Mesothelial cell of epicardium (in vitro differentiated cells): ENCODE results near the gene RBM4. TPM values are rescaled to one million over a fixed set of nuclear protein-coding genes. Genes with fewer than 3 reads are reported as not detected.

ENCODE experiments used
- DNase-seq, 2 experiments: peaks; one replicate each; pipeline ENCODE4 v3.0.0; 2021; ENCODE audit warnings: low spot score in 2 of 2; ENCODE audit not compliant: unreplicated experiment in 2 of 2
- H3K27ac Mint-ChIP-seq: 2 replicates; pipeline ENCODE4 v1.8.0; 2021; ENCODE audit warnings: mixed read lengths
- H3K27me3 Mint-ChIP-seq: 2 replicates; pipeline ENCODE4 v1.8.0; 2021; ENCODE audit warnings: low read depth, mixed read lengths
- H3K36me3 Mint-ChIP-seq: 2 replicates; pipeline ENCODE4 v1.8.0; 2021; ENCODE audit warnings: mixed read lengths
- H3K4me1 Mint-ChIP-seq: 2 replicates; pipeline ENCODE4 v1.8.0; 2021; ENCODE audit warnings: mixed read lengths
- H3K4me3 Mint-ChIP-seq: 2 replicates; pipeline ENCODE4 v1.8.0; 2021; ENCODE audit warnings: mild to moderate bottlenecking, moderate library complexity, mixed read lengths
- H3K9me3 Mint-ChIP-seq: 2 replicates; pipeline ENCODE4 v1.8.0; 2021; ENCODE audit warnings: mixed read lengths
- total RNA-seq: library from RNA; stranded (reverse); gene quantifications from 3 replicates; pipeline ENCODE4 v1.2.1, GENCODE V29; 2021
- TF ChIP-seq, protein P1 (sequence below): fragments of 200-600 bp; sonication (generic); IDR thresholded peaks from one replicate; pipeline ENCODE4 v1.5.0; 2021; ENCODE audit warnings: antibody characterized with exemption; ENCODE audit not compliant: unreplicated experiment

Gene RBM4
- total RNA-seq, 1 donor from 2014 or later = 240 TPM

DNA sequence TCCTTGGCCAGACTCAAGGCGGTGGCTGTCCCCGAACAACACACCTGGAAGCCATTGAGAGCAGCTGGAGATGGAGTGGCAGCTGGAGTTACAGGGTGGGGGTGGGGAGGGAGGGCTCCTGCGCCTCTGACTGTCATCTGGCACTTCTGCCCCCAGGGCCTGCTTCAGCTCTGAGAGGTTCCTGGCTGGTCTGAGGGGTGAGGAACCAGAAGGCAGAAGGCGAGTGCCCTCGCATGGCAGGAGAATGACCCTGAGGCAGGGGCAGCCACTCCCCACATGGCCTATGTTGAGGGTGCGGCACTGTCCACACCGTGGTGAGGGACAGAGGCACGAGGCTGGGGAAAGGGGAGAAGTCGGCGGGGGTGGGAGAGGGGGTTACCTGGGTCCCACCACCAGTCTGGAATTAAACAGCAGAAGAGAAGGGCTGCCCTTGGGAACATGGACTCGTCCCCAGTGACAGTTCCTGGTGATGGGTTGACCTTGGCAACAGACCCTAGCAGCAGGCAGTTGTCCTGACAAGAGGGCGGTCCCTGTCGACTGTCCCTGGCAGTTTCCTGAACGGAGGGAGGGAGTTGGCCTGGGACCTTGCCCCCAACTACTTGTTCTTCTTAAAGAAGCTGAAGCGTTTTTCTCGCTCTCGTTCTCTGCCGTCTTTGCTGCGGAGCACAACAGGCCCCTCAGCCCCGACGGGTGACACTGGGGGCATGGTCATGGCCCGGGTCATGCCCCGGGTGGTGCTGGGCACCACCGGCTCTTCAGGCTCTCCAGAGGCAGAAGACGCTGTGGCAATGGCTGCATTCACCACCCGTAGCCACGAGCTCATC, 47.0 kb downstream of the RBM4 start:
- Mint-ChIP-seq H3K4me3 (no peak overlapping the region), H3K9me3 (no peaks in the 10 kb centered on the region), H3K4me1 (peaks cover 10% of the 10 kb centered on the region), H3K36me3 (peaks cover 23% of the 10 kb centered on the region), H3K27ac (peak overlapping the region; percentile 70), H3K27me3 (no peaks in the 10 kb centered on the region)
- TF ChIP-seq, protein P1, sequence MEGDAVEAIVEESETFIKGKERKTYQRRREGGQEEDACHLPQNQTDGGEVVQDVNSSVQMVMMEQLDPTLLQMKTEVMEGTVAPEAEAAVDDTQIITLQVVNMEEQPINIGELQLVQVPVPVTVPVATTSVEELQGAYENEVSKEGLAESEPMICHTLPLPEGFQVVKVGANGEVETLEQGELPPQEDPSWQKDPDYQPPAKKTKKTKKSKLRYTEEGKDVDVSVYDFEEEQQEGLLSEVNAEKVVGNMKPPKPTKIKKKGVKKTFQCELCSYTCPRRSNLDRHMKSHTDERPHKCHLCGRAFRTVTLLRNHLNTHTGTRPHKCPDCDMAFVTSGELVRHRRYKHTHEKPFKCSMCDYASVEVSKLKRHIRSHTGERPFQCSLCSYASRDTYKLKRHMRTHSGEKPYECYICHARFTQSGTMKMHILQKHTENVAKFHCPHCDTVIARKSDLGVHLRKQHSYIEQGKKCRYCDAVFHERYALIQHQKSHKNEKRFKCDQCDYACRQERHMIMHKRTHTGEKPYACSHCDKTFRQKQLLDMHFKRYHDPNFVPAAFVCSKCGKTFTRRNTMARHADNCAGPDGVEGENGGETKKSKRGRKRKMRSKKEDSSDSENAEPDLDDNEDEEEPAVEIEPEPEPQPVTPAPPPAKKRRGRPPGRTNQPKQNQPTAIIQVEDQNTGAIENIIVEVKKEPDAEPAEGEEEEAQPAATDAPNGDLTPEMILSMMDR = no peak
- DNase-seq = no peak

DNA sequence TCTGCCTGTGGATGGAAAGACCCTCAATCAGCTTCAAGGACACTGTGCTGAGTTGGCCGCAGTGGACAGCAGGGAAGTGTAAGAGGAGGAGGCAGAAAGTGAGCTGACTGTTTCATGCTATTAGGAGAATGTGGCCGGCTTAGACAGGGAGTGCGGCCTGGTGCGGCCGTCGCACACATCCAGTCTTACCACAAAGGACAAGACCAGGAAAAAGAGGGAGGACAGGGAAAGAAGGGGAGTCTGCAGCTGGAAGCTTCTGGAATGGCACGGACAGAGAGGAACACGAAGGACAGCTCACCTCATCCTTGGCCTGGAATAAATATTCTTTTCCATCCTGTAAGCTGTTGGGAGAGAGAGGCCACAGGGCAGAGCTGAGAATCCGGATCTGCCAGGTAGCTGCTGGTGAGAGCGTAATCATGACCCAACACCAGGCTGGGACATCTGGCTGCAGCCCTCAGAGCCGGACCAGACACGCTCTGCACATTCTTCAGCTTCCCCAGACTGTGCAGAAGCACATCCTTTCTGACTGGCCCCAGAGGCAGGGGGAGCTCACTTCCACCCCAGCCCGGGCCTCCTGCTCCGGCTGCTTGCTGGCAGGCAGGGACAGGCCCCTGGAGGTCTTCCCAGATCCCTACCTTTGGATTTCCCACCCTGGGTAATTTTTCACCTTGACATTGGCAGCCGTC, 47.7 kb downstream of the RBM4 start:
- peaks cover 10% of the 10 kb centered on the region for H3K4me1 Mint-ChIP-seq
- no peak for DNase-seq
- H3K27me3 Mint-ChIP-seq = no peaks in the 10 kb centered on the region
- TF ChIP-seq, protein P1 = no peak
- peak overlapping the region; percentile 70 for H3K27ac Mint-ChIP-seq
- H3K9me3 Mint-ChIP-seq = no peaks in the 10 kb centered on the region
- H3K4me3 Mint-ChIP-seq = no peak overlapping the region
- H3K36me3 Mint-ChIP-seq = peaks cover 23% of the 10 kb centered on the region

- peaks cover 10% of the 10 kb centered on the region for H3K4me1 Mint-ChIP-seq
- no peaks in the 10 kb centered on the region for H3K9me3 Mint-ChIP-seq
- no peak overlapping the region for H3K4me3 Mint-ChIP-seq
- H3K36me3 Mint-ChIP-seq = peaks cover 24% of the 10 kb centered on the region
- H3K27ac Mint-ChIP-seq = peak overlapping the region; percentile 51
- TF ChIP-seq, protein P1 = no peak
- H3K27me3 Mint-ChIP-seq = no peaks in the 10 kb centered on the region
- DNase-seq = no peak
Measured at GRCh38 chr11:66686801-66687750, 48.6 kb downstream of the RBM4 start.

DNA sequence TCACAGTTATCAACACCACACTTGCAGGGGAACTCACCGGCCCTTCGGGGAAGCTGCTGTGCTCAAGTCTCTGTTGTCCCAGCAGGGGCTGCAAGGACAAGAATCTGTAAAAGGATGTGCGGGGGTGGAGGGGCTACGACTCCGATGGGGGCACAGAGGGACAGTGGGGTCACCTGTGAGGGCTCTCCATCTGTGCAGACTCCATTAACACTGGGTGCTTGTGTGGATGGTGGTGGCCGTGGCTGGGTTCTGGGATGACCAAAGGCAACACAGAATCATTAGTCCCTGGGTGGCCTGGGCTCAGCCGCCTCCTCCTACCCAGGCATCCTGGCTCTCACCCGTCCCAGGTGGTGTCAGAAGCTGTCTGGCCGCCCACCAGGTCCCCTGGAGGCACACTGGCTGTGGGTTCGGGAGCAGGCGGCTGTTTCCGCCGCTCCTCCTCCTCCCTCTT, 49.4 kb downstream of the RBM4 start:
- H3K9me3 Mint-ChIP-seq = no peaks in the 10 kb centered on the region
- H3K27me3 Mint-ChIP-seq = no peaks in the 10 kb centered on the region
- H3K4me3 Mint-ChIP-seq = no peak overlapping the region
- peaks cover 10% of the 10 kb centered on the region for H3K4me1 Mint-ChIP-seq
- DNase-seq = no peak
- TF ChIP-seq, protein P1 = no peak
- no peak overlapping the region for H3K27ac Mint-ChIP-seq
- peaks cover 24% of the 10 kb centered on the region for H3K36me3 Mint-ChIP-seq
